Muscle of leg (tissue), 11 donors: Measurements from ENCODE around the gene TRIM72. TPM values are rescaled to one million over a fixed set of nuclear protein-coding genes. Genes with fewer than 3 reads are reported as not detected.
"Not testable (repeated sequence)": the region's sequence is repeated elsewhere in the genome, so short reads cannot be mapped to it uniquely, and the experiment has no call there.

Experiments
- DNase-seq: peaks from one replicate; pipeline ENCODE4 v3.0.0; 2013
- H3K27ac ChIP-seq: one replicate; pipeline ENCODE4 v1.5.1; 2013; ENCODE audit warnings: mild to moderate bottlenecking, low read length, control low read depth
- H3K27me3 ChIP-seq: one replicate; pipeline ENCODE4 v1.6.1; 2013; ENCODE audit warnings: low read length; ENCODE audit not compliant: control insufficient read depth, insufficient read depth
- H3K36me3 ChIP-seq: one replicate; pipeline ENCODE4 v1.6.1; 2013; ENCODE audit warnings: low read length; ENCODE audit not compliant: control insufficient read depth, insufficient read depth
- H3K4me1 ChIP-seq: one replicate; pipeline ENCODE4 v1.6.1; 2013; ENCODE audit warnings: low read length; ENCODE audit not compliant: control insufficient read depth, insufficient read depth
- H3K4me3 ChIP-seq: one replicate; pipeline ENCODE4 v1.5.1; 2013; ENCODE audit warnings: low read length, control low read depth
- H3K9me3 ChIP-seq: replicated peaks from 2 replicates; pipeline ENCODE4 v1.6.1; 2013; ENCODE audit warnings: low read depth, low read length; ENCODE audit not compliant: control insufficient read depth
- WGBS: methylation state at CpG from one replicate; pipeline ENCODE4 v1.1.5; 2013; ENCODE audit warnings: missing lambda C conversion rate; ENCODE audit not compliant: insufficient coverage; 5-methylcytosine and 5-hydroxymethylcytosine counted together
- polyA plus RNA-seq, 8 donors: library from polyadenylated mRNA; unstranded; fragments of 120-200 nt; gene quantifications; one replicate each; pipeline versions ENCODE4 v1.2.1 to v1.2.3, GENCODE V29; 2013; ENCODE audit warnings: inconsistent platforms in 1 of 8, low replicate concordance in 1 of 8; ENCODE audit not compliant: insufficient read length in 8 of 8, insufficient read depth in 1 of 8
- total RNA-seq: library from RNA; stranded (reverse); fragments of 120-200 nt; gene quantifications from one replicate; pipeline ENCODE4 v1.2.4, GENCODE V29; 2013

Gene TRIM72
- total and polyA plus RNA-seq, 9 donors = 47.7 to 83.0 (median 55.5) TPM

GRCh38 chr16:31199430-31200041 lies 14.4 kb upstream of the TRIM72 start:
- Histone ChIP-seq H3K9me3 (no peaks in the 10 kb centered on the region), H3K27me3 (no peaks in the 10 kb centered on the region), H3K4me1 (peaks cover 17% of the 10 kb centered on the region), H3K4me3 (no peak overlapping the region), H3K27ac (no peak overlapping the region), H3K36me3 (peaks cover 36% of the 10 kb centered on the region)
- WGBS = 75% methylated on average over 4 of the region's 5 CpGs
- DNase-seq = no peak

- peaks cover 32% of the 10 kb centered on the region for H3K36me3 ChIP-seq
- 89% methylated on average over 8 of the region's 8 CpGs for WGBS
- H3K27me3 ChIP-seq, H3K27ac ChIP-seq, H3K9me3 ChIP-seq, DNase-seq, H3K4me3 ChIP-seq: not testable (repeated sequence)
- peaks cover 17% of the 10 kb centered on the region for H3K4me1 ChIP-seq
These were observed 13.8 kb upstream of the TRIM72 start for GRCh38 chr16:31200111-31200510.

GRCh38 chr16:31200821-31201568 lies 12.9 kb upstream of the TRIM72 start:
- Histone ChIP-seq H3K4me3 (no peak overlapping the region), H3K27me3 (no peaks in the 10 kb centered on the region), H3K4me1 (peaks cover 17% of the 10 kb centered on the region), H3K27ac (no peak overlapping the region), H3K9me3 (no peaks in the 10 kb centered on the region), H3K36me3 (peaks cover 25% of the 10 kb centered on the region)
- no peak for DNase-seq
- 67% methylated on average over 5 of the region's 8 CpGs for WGBS

GRCh38 chr16:31201582-31202413 lies 12.1 kb upstream of the TRIM72 start:
- peak; percentile 45 for DNase-seq
- Histone ChIP-seq H3K27me3 (no peaks in the 10 kb centered on the region), H3K27ac (no peak overlapping the region), H3K36me3 (peaks cover 20% of the 10 kb centered on the region), H3K4me1 (peaks cover 19% of the 10 kb centered on the region), H3K4me3 (peak overlapping the region; percentile 53), H3K9me3 (no peaks in the 10 kb centered on the region)
- WGBS = 13% methylated on average over 26 of the region's 35 CpGs

- DNase-seq = peak; percentile 69
- no peaks in the 10 kb centered on the region for H3K9me3 ChIP-seq
- peaks cover 27% of the 10 kb centered on the region for H3K4me1 ChIP-seq
- 1% methylated on average over 62 of the region's 69 CpGs for WGBS
- peaks cover 13% of the 10 kb centered on the region for H3K36me3 ChIP-seq
- H3K4me3 ChIP-seq = peak within 1 kb of the TSS; percentile 53
- H3K27me3 ChIP-seq = peaks cover 4% of the 10 kb centered on the region
- H3K27ac ChIP-seq = no peak within 1 kb of the TSS
These were observed 11.2 kb upstream of the TRIM72 start, which contains the start of gene PYCARD for GRCh38 chr16:31202414-31203375. TSS of gene PYCARD (minus strand) at chr16:31202760. CDS start at chr16:31202690, 70 bp downstream.

- Histone ChIP-seq H3K4me1 (peaks cover 27% of the 10 kb centered on the region), H3K27ac (no peak overlapping the region), H3K9me3 (no peaks in the 10 kb centered on the region), H3K36me3 (no peaks in the 10 kb centered on the region), H3K4me3 (no peak overlapping the region), H3K27me3 (peaks cover 8% of the 10 kb centered on the region)
- 89% methylated on average over 3 of the region's 9 CpGs for WGBS
- no peak for DNase-seq
These were observed 8.8 kb upstream of the TRIM72 start for GRCh38 chr16:31204871-31205666.

- Histone ChIP-seq H3K36me3 (no peaks in the 10 kb centered on the region), H3K9me3 (no peaks in the 10 kb centered on the region), H3K27me3 (peaks cover 8% of the 10 kb centered on the region), H3K4me1 (peaks cover 23% of the 10 kb centered on the region), H3K27ac (no peak overlapping the region), H3K4me3 (no peak overlapping the region)
- no CpG with 5 or more reads among the region's 6 CpGs for WGBS
- no peak for DNase-seq
These were observed 7.1 kb upstream of the TRIM72 start for GRCh38 chr16:31206776-31207175.

- peaks cover 10% of the 10 kb centered on the region for H3K36me3 ChIP-seq
- peak overlapping the region; percentile 94 for H3K27ac ChIP-seq
- H3K4me3 ChIP-seq = no peak overlapping the region
- no peaks in the 10 kb centered on the region for H3K9me3 ChIP-seq
- H3K4me1 ChIP-seq = peaks cover 30% of the 10 kb centered on the region
- 80% methylated on average over 1 of the region's 1 CpG for WGBS
- peaks cover 42% of the 10 kb centered on the region for H3K27me3 ChIP-seq
- no peak for DNase-seq
These were observed 577 bp upstream of the TRIM72 start for GRCh38 chr16:31213342-31213741.
